Middle frontal gyrus (tissue), 1 donor: Measurements from ENCODE around the gene DPT.

Source experiments
- DNase-seq: peaks from one replicate; pipeline ENCODE4 v3.0.0-alpha.2; 2015; ENCODE audit warnings: low spot score; ENCODE audit errors: extremely low spot score

Gene DPT

DNA sequence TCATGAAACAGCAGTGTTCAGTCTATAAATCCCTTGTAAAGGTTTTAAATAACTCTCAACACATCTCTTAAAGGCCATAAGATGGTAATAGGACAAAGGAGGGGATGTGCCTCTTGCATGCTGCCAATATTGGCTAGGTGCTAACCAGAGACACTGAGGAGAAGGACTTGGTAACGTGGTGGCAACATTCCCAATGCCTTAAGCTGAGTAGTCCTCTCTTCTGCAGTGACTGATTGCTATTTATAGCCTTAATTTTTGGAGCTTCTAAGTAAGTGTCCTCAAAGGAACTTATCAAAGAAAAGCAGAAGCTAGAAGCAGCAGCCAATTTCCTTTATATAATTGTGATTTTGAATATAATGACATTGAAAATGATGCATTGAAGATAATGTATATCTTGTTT lies 63.0 kb downstream of the DPT start:
- no peak for DNase-seq

DNA sequence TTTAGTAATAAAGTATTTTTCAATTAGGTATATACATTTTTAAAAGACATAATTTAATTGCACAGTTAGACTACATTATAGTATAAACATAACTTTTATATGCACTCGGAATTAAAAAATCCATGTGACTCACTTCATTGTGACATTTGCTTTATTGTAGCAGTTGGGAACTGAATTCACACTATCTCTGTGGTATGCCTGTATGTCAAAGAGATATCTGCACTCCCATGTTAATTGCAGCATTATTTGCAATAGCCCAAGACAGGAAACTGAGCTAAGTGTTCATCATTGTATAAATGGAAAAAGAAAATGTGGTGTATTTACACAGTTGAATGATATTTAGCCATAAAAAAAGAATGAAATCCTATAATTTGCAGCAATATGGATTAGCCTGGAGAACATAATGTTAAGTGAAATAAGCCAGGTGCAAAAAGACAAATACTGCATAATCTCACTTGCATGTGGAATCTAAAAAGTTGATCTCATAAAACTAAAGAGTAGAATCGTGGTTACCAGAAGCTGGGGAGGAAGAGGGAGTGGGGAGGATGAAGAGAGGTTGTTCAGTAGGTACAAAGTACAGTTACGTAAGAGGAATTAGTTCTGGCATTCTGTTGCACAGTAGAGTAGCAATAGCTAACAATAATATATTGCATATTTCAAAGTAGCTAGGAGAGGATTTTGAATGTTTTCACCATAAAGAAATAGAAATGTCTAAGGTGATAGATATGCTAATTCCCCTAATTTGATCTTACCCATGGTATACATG lies 64.8 kb downstream of the DPT start:
- no peak for DNase-seq

DNA sequence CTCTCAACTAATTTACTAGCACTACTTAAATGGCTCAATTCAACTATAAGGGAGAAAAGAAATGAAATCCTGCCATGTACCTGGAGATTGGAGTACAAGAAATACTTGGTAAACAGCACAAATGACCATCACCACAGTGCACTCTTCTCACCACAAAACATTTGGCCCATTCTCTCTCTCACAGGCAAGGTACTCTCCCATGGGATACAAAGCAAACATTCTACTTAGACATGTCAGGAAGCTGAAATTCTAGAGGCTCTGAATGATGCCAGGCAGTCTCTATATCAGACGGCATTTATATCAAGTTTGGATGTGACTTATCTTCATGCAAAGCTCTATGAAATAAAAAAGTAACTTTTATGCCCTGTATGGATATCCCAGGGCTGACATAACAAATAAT lies 72.5 kb downstream of the DPT start:
- DNase-seq: no peak

DNA sequence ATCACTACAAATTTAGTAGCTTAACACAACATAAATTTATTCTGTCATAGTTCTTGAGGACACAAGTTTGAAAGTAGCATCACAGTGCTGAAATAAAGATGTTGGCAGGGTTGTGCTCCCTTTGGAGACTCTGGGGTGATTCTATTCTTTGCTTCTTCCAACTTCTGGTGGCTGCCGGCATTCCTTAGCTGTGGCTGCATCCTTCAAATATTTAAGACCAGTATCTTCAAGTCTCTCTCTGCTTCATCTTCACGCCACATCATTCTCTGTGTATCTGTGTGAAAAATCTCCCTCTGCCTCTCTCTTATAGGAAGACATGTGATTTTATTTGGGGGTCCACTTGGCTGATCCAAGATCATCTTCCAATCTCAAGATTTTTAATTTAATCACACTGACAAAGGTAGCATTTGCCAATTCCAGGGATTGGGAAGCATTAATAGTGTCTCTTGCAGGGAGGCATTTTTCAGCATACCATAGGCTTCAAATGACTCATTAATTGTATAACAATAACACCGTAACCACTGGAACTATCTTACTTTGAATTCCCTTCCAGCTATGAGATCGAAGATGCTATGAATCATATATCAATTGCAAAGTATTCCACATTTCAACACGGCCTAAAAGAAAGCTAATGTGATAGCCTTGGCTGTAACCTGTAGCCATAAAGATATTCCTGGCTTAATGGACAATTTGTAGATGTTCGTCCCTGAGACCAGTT lies 74.6 kb downstream of the DPT start:
- no peak for DNase-seq

DNA sequence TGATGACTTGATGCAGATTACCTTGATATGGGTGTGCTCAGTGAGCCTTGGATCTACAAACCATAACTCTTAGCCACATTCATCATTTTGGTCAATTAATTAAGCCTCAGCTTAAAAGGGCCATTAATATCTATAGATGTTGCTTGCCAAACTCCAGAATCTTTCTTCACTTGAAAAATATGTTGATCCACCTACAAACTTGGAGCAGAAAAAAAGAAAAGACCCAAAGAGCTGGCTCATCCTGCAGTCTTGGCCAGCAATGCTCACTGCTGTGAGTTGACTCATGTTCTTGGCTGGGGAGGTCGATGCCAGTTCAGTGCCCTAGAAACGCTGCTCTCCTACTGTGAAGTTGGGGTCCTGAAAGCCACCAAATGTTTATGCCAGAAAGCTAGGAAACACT lies 75.4 kb downstream of the DPT start:
- DNase-seq: no peak

DNA sequence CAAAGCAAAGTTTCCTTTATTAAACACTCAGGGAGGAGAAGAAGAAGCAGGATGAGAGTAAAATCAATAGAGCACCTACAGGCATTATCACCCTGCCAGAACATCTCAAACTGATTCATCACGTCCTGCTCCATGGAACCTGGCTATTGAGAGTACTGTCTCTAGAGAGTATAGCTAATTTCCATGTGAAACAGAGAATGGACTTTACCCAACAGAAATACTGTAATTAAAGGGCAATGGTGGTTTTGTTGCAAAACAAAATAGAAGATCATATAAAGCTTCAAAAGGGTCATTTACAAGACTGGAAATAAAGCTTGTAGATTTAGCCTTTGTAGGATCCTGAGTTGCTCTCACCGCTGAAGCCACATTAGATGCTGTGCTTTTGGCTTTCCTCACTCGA lies 83.3 kb downstream of the DPT start:
- no peak for DNase-seq
